Cardiac fibroblast (primary cell): ENCODE data around the gene MTMR3.

Experiments used
- DNase-seq, 2 donors: peaks; one replicate each; pipeline versions ENCODE4 v3.0.0 to v3.0.0-alpha.2; 2010; ENCODE audit warnings: low read depth in 2 of 2
- H3K4me3 ChIP-seq, 2 donors: replicated peaks in 1 of 2; 1 replicate in 1 of 2; 2 replicates in 1 of 2; pipeline ENCODE4 v1.5.1; 2011; ENCODE audit warnings: low read depth in 2 of 2, low read length in 2 of 2, mild to moderate bottlenecking in 2 of 2, moderate library complexity in 1 of 2
- CTCF ChIP-seq: IDR thresholded peaks from one replicate; pipeline ENCODE4 v1.5.1; 2011; ENCODE audit warnings: low read depth, mild to moderate bottlenecking, low read length, inconsistent platforms

Gene MTMR3

DNA sequence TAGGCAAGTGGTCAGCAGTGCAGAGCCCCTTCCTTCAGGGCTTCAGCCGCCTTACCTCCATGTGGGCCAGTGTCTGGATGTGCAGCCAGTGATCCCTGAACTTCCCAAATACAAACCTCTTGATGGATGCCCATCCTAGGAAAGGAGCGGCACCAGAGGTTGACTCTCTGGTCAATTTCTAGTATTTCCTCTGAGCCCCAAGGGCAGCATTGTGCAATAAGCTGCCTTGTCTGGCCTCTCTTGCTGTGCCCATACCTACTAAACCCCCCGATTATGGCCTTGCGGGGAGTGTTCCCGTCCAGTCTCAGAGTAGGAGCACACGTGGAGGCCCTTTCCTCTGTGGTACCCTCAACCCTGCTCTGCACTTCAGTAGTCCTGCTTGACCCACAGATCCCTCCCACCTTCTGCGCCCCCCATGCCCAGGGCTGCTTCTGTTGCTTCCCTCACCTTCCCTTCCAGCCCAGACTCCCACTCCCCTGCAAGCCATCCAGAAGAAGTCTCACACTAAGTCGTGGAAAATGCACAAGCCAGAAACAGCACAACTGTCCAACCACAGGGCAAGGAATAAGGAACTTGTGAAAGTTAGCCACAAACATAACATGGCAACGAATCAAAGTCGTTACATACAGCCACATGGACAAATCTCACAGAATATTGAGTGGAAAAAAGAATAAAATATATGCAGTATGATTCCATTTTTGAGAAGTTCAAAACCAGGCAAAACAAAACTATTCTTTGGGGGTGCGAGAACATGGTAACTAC is 157.7 kb downstream of the MTMR3 start:
- no peak for DNase-seq
- no peak overlapping the region for H3K4me3 ChIP-seq
- TF ChIP-seq CTCF, result no peak

GRCh38 chr22:30041475-30041874 is 158.5 kb downstream of the MTMR3 start:
- no peak for TF ChIP-seq CTCF
- no peak overlapping the region for H3K4me3 ChIP-seq
- DNase-seq, result no peak

DNA sequence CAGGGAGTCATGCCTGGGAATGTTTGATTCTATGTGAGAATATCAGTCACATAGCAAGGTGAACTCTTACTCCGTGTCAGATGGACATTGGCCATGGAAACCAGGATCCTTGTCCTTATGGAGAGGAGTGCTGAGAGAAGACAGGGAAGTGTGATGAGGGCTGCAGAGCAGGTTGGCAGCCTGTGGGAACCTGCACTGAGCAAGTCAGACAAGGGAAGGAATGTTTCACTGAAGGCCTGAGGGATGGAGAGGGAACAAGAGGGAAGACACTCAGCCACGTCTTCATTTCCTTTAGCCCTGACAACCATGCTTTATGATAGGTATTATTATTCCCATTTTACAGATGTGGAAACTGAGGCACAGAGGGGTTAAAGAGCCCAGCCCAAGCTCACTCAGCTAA is 158.9 kb downstream of the MTMR3 start:
- no peak overlapping the region for H3K4me3 ChIP-seq
- no peak for TF ChIP-seq CTCF
- no peak for DNase-seq

DNA sequence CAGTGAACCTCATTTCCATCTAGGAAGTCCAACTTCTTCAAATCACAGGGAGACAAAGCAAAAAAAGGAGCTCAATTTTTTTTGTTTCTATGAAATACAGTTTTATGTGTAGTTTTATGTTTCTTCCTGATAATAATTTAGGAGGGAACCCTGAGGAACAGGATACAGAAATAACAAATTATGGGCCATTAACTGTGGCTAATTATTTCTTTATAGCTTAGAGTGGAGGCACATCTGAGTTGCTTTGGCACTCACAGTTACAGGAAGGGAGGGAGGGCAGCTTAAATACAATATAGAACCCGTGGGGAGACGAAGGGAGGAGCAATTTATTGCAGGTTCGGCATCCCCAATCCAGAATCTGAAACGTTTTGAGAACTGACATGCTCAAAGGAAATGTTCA is 160.2 kb downstream of the MTMR3 start:
- H3K4me3 ChIP-seq, result no peak overlapping the region

DNA sequence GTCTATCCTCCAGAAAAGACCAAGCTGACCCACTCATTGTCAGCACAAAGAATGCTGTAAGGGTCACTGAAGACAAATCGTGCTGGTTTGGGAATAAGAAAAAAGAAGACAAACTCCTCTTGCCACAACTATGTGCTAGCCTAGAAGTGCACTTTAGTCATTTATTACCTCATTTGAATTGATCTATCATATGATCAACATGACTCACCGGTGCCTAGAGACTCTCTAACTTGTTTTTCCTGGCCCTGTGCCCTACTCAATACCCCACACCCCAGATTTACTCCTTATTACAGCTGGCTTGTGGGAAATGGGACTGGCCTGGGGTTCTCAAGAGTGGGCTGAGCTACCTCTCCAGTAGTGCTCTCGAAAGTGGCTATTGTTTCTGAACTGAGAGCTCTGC is 161.4 kb downstream of the MTMR3 start:
- H3K4me3 ChIP-seq, result no peak overlapping the region
- DNase-seq, result peak; percentile 79 to 92
- no peak for TF ChIP-seq CTCF

More for the DNA sequence above, 160.2 kb downstream of the MTMR3 start:
- no peak for TF ChIP-seq CTCF
- no peak for DNase-seq

GRCh38 chr22:30044881-30045493 is 162.0 kb downstream of the MTMR3 start:
- no peak for TF ChIP-seq CTCF
- no peak overlapping the region for H3K4me3 ChIP-seq
- no peak for DNase-seq
